Epithelial cell of esophagus (primary cell): ENCODE results near the gene PTPRM.

ENCODE experiments used
- DNase-seq: peaks from one replicate; pipeline ENCODE4 v3.0.0; 2010; ENCODE audit warnings: low read depth
- H3K4me3 ChIP-seq: 2 replicates; pipeline ENCODE4 v1.5.1; 2011; ENCODE audit warnings: mild to moderate bottlenecking, low read length, control low read depth
- TF ChIP-seq, protein P1 (sequence below): IDR thresholded peaks from 2 replicates; pipeline ENCODE4 v1.5.1; 2011; ENCODE audit warnings: low read depth, mild to moderate bottlenecking, low read length, control low read depth, inconsistent platforms; ENCODE audit not compliant: insufficient read depth; ENCODE audit errors: missing control alignments

Gene PTPRM

DNA sequence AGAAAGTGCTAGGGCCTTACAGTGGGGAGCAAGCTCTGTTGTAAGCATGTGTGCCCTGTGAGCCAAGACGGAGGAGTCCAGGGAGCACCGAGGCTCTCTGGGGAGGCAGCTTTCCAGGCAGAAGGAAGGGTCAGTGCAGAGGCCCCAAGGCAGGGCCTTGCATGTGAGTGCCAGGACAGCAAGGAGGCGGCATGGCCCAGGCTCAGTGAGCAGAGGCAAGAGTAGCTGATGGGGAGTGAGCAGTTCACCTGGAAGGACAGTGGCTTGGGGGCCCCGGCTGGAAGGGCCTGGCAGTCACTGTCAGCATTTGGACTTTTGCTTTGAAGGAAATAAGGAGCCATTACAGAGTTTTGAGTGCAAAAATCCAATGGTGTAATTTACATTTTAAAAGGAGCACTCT is 818.3 kb downstream of the PTPRM start:
- DNase-seq = no peak
- TF ChIP-seq, protein P1, sequence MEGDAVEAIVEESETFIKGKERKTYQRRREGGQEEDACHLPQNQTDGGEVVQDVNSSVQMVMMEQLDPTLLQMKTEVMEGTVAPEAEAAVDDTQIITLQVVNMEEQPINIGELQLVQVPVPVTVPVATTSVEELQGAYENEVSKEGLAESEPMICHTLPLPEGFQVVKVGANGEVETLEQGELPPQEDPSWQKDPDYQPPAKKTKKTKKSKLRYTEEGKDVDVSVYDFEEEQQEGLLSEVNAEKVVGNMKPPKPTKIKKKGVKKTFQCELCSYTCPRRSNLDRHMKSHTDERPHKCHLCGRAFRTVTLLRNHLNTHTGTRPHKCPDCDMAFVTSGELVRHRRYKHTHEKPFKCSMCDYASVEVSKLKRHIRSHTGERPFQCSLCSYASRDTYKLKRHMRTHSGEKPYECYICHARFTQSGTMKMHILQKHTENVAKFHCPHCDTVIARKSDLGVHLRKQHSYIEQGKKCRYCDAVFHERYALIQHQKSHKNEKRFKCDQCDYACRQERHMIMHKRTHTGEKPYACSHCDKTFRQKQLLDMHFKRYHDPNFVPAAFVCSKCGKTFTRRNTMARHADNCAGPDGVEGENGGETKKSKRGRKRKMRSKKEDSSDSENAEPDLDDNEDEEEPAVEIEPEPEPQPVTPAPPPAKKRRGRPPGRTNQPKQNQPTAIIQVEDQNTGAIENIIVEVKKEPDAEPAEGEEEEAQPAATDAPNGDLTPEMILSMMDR = no peak
- H3K4me3 ChIP-seq = no peak overlapping the region

DNA sequence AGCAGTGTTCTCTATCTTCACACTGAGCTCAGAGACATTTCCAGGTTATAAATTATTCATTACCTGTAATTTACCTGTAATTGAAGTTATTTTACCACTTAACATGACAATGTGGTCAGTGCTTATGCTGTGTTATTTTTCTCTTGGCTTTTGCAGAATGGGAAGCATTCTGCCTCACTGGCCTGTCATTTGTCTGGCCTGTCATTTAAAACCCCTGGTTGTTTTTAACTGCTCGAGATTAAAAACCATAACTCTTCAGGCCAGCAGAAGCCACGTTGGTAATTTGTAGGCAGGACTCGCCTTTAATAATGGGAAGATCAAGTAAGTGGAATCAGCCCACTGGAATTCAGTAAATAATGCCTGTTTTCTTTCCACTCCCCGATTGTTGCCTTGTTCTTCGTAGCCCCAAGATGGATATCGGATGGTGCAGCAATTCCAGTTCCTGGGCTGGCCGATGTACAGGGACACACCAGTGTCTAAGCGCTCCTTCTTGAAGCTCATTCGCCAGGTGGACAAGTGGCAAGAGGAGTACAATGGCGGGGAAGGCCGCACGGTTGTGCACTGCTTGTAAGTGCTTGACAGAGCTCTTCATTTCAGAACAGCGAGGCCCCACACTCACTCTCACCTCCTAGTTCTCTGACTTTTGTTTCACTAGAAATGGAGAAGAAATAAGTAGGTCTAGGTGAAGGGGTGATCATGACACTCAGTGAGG is 819.7 kb downstream of the PTPRM start:
- TF ChIP-seq, protein P1 = no peak
- DNase-seq = no peak
- H3K4me3 ChIP-seq = no peak overlapping the region

DNA sequence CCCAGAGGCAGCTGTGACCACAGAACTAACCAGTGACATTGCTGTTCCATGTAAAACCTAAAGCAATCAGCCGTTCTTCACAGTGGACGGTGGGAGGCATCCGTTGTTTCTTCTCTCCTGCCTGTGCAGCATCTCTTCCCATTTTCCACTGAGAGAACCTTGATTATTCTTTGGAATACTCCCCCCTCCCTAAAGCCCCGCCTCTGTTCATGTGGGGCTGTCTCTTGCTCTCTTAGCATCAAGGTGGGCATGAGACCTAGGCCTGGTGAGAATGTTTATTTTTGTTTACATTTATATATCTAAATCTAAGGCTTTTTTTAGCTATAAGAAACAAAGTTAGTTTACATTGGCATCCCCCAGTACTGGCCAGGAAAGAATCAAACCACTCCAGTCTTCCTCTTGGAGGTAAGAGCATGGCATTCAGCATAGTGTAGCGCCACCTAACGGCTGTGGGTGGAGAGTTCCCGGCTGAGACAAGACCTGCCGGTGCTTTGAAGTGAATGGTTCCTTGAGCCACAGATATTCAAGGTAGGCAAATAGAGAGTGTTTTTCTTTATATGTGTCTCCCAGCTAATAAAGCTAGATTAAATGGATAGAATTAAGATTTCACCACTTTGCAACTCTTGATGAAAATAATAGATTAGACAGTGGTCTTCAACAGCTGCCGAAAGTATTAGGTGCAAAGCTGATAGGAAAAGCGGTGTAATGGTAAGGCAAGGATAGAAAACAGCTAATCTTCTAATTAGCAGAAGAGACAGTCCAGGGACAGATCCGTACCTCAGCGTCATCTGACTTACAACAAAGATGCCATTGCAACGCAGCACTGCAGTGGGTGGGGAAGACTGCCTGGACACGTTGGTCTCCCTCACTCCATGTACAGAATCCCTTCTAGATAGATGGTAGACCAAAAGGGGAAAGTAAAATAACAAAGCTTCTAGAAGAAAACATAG is 822.5 kb downstream of the PTPRM start:
- H3K4me3 ChIP-seq = no peak overlapping the region
- DNase-seq = peak; percentile 85
- TF ChIP-seq, protein P1 = peak; percentile 97

DNA sequence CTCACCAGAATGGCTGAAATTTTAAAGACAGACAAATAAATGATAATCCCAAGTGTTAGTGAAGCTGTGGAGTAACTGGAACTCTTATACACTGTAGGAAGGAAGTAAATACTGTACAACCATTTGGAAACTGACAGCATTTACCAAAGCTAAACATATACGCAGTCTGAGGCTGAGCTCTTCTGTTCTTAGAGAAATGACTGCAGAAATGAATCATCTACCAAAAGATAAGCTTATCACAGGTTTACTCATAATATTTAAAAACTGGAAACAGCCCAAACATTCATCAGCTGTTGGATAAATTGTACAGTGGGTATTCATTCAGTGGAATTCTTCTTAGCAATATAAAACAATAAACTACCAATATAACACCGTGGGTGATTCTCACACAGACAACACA is 824.0 kb downstream of the PTPRM start:
- H3K4me3 ChIP-seq = no peak overlapping the region
- TF ChIP-seq, protein P1 = no peak
- no peak for DNase-seq

DNA sequence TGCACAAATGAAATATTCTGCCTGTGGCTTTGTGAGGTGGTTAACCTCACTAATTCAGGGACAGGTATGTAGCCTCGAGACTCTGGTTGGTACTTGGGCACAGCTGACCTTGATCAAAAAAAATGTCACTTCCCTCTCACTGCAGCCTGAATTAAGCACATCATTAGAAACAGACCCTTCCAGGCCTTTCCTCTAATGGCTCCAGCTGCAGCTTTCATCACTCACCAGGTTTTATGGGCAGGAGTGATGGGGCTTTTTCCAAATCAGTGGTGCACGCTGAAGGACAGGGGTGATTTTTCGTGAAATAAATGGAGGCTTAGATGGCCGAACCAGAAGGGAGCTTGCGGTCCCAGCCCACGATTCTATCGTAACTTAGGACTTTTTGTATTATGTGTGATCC is 829.1 kb downstream of the PTPRM start:
- DNase-seq = no peak
- H3K4me3 ChIP-seq = no peak overlapping the region
- TF ChIP-seq, protein P1 = no peak

DNA sequence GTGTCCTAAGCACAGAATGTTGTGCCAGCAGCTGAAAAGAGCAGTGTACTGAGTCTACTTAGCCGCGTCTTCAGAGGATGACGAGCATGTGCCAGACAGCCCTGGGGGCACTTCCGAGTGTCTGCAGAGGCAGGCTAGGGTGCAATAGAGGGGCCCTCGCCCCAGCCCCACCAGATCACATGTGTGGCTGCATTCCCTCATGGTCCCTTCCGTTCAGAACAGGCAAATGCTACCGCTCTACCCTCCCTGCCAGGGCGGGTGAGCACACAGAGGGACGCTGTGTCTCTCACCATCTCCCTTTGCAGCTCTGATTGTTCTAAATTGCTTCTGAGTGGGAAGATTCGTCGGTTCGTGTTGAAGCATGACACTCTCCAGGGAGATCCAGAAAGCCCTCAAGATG is 829.9 kb downstream of the PTPRM start:
- H3K4me3 ChIP-seq = no peak overlapping the region
- TF ChIP-seq, protein P1 = no peak
- DNase-seq = no peak
